NCI-H187 (cell line): ENCODE data around the gene MPHOSPH9.

Experiments used
- DNase-seq, 2 experiments: peaks; one replicate each; lab custom pipeline; 2025; lab: John Stamatoyannopoulos, UW

MPHOSPH9 gene

DNA sequence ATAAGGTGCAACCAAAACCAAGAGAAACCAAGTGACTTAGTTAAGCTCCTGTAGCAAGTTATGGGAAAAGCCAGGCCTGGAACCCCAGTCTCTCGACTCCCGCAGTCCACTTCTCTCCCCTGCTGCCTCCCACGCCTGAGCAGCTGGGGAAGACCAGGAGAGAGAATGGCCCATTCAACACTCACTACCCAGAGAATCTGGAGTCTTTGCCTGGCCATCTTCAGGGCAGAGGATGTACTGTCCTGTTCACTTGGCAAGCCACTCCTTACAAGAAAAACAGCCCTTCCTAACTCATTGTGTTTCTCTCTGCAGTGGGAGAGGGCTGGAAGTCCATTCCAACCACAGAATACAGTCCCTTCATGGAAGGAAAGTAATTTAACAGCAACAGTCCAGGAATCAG lies 83.9 kb downstream of the MPHOSPH9 start:
- DNase-seq = no peak

DNA sequence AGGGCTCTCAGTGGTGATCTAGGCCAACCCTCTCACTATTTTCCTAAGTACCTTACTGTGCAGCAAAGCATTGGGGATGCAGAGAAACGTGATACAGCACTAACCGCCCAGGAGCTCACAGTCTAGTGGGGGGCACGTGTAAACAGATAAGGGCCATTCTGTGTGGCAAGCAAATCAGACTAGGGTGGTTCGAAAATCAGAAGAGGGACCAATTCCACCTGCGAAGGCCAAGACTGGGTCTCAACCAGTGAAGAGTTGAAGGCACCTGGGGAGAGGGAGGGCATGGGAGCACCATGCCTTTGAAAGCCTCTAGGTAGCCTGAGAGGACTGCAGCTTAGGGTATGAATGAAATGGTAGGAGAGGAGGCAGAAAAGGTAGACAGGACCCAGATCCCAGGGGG lies 84.3 kb downstream of the MPHOSPH9 start:
- DNase-seq = no peak

DNA sequence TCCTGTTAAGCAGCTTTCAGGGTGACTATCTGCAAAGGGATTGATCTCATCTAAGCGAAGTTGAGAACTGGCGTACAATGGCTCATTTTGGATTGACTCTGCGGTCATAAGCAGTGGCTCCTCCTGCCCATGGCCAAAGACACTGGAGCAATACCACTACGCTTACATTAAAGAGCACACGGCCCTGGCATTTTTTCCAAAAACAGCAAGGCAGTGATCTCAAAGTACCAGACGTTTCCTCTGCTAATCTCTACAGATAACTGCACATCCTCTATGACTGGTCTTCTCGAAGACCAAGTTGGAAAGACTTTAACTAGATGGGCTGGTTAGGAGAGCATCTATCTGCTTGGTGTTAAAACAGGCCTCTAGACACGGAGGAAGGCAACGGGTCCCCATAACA lies 84.7 kb downstream of the MPHOSPH9 start:
- no peak for DNase-seq

DNA sequence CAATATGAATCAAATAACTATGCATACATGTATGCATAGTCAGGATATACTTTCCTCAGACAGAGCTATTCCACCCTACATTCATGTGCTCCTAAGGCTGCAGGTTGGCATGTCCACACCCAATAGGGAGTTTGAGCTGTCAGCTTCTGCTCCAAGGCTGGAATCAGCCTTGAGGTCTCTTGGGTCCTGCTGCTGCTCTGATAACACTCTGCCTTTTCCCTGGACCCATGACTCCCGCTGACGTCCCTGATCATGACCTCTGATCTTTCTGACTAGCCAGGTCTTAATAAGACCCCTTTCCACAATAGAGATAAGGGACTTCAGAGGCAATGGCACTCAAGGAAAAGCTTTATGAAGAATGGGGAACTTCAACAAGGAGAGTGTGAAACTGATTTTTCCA lies 87.7 kb downstream of the MPHOSPH9 start:
- DNase-seq = no peak

DNA sequence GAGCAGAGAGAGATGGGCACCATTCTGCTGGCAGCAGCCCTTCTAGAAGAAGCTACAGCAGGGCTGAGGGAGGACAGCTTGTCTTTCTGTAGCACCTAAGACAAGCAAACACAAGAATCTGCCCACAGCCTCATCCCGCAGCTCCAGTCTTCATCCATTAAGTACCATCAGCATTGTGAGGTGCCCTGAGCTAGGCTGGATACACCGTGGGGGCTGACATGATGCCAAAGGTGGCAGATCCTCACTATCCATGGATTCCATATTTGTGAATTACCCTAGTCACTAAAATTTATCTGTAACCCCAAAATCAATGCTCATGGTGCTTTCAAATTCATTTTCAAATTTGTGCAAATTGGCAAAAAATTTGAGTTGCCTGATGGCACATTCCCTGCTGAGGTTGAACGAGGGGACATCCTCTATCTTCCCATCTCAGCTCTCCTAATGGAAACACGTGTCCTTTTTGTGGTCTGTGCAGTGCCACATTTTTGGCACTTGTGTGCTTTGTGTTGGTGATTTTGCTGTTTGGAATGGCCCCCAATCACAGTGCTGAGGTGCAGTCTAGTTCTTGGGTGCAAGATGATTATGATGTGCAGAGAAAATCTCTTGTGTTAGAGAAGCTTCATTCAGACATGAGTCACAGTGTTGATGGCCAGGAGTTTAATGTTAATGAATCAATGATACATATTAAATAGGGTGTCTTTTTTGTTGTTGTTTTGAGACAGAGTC lies 89.0 kb downstream of the MPHOSPH9 start:
- no peak for DNase-seq

DNA sequence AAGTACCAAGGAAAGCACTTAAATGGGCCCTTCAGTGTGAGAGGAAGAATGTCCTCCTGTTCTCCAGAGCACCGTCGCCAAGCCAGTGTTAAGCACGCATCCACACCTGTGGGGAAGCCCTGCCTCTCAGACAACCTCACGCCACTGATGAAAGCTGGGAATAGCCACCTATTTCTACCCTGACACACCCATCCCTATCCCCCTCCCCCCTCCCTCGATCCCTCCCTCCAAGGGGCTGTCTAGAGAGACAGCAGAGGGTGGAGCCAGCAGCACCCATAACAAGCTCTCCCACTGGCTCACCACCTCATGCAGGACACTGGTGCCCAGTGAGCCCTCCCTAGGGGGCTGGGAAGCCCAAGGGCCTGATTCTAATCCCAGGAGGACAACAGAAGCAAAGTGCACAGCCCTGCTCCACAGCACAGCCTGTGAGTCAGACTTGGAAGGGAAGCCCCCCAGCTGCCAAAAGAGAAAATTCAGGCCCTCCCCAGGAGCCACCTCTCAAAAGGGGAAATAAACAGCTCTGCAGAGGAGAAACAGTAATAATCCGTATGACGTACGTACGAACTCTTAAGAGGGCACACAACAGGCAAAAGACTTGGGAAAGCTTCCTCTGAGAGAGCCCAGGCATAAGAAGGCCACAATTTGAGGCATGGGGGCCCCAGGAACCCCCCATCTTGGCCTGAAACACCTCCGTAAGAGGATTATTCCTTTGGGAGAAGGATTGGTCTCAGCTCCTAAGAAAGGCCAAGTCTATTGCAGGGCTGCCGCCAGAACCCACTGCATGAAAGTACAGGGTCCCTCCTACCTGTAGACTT lies 89.8 kb downstream of the MPHOSPH9 start:
- DNase-seq = peak in 1 of 2 experiments; percentile 83

DNA sequence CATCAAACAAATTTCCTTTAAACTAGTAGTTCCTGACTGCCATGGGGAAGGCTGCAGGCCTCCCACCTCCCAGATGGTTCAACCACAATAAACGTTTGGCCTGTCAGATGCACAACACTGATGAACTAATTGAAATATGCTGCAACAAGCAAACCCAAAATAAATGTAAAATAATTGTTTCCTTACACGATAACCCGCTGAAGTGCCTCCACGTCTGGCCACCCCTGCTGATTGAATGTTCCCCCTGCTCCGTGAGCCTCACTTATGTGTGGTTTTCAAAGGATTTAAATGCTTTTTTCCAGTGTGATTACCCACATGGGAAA lies 90.5 kb downstream of the MPHOSPH9 start:
- DNase-seq = no peak

DNA sequence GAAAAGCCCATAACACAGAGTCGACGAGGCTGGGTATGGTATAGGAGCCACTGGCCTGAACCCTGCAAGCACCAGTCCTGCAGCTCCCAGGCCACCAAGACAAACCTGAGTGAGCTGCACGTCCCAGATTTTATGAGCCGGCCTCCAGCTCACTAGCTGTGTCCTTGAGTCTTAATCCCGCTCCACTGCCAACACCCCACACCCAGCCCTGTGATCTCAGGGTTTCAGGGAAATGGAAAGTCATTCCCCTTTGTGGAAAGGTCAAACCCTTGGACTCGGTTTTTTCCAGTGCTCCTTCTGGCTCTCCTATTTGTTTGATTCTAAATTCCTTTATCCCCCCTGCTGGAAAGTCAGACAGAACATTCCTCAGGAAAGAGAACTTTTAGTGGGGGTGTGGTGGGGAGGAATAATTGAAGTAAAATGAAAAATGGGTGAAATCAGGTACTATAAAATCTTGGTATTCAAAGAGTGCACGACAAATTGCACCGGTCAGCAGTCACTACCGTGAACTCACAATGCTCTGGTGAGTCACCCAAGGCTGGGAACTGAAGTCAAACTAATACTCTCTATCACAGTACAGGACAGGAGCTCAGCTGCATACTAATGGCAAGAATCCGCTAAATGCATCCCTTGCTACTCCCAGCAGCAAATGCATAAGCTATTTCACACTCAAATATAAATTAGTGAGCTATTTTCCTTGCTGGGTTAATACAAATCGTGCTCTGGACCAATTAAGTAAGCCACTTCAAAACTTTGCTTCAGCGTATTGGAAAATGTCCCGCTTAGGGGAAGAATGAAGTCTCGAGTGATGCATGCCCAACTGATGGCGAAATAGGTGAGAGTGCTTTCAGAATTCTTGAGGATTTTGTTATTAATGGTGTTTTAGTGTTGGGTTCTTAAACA lies 91.1 kb downstream of the MPHOSPH9 start:
- DNase-seq = no peak

DNA sequence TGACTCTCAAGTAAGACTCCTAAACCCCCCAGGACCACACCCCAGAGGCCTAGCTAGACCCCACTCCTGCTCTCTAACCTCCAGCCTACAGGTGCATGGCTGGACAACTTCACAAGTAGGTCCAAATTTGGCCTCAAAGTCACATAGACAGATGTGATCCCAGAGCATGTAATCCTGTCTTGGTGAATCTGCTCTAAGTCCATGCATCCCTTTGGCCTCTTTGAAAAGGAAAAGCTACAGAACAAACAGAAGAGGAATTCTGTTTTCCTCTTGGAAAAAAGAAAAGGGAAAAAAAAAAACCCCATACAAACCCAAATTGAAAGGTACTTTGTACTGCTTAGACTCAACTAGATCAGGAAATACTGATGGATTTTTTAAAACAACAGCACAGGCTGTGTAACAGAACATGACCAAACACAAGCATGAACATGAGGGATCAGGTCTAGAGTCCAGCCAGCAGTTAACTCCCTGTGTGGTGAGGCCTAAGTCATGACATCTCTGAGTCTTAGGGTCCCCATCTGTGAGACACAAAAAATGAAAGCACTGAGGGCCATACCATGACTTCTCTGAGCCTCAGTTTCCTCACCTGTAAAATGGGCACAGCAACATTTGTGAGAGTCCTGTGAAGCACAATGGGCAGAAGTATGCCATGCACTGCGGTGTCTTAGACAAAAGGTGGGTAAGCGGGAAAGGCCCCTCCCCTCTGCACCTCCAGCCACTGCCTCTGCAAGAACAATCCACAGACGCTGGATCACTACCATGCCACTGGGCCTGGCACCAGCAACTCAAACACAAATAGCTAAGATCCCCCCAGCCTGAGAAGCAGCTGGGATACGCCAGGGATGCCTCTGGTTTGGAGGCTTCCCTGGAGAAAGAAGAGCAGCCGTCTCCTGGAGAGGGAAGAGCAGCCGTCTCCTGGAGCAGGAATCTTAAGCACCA lies 92.0 kb downstream of the MPHOSPH9 start:
- no peak for DNase-seq

DNA sequence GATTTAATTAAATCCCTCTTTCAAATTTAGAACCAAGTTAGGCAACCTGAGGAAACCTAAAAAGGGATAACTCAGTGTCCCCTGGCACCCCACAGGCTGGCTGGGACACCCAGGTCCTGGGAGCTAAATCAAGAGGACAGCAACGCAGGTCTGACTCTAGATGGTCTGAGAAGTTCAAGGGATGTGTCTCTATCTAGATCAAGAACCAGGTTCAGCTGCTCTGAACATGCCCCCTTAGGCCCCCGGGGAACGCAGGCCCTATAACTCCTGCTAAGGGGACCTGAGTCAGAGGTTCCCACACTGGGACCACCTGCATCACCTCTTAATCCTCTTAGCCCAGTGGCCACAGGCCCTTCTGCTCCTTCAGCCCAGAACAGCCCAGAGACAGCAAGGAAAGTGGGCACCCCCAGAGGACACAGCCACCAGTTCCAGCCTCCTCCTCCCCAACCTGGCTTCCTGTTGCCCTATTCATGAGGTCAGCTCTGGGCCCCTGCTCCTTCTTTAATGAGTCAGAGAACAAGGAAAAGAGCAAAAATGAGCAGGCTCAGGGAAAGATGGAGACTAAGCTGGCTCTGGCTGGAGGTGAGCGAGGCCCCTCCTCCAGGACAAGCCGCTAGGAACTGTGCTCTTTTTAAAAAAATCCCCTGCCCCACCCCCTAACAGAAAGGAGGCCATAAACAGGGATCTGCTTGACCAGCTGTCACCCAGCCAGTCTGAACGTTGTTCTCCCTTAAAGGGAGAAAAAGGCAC lies 92.8 kb downstream of the MPHOSPH9 start:
- DNase-seq = no peak

DNA sequence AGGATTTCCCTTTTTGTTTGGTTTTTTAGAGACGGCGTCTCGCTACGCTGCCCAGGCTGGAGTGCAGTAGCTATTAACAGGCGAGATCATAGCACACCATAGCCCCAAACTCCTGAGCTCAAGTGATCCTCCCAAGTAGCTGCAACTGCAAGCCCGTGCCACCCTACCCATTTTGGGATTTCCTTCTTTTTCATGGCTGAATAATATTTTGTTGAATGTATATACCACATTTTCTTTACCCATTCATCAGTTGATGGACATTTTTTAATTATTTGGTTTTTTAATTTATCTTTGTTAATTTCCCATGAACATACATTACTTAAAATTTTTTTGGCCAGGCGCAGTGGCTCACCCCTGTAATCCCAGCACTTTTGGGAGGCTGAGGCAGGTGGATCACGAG lies 97.3 kb downstream of the MPHOSPH9 start:
- DNase-seq = no peak

DNA sequence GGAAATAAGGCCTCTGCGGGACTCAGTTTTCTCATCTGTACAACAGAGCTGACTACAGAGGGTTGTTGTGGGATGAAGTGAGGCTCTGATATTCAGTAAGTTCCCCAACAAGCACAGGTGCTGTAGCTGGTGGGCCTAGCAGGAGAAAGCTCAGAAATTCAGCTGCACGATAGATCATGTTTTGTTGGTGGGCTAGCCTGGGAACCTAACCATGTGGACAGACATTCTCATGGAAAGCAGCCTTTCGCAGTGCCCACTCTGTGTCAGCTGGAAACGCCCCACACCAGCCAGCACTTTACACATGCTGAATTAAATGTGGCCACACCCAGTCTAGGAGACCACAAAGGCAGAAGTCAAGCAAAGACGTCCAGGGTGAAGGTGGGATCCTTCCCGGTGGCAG lies 98.1 kb downstream of the MPHOSPH9 start:
- DNase-seq = no peak

DNA sequence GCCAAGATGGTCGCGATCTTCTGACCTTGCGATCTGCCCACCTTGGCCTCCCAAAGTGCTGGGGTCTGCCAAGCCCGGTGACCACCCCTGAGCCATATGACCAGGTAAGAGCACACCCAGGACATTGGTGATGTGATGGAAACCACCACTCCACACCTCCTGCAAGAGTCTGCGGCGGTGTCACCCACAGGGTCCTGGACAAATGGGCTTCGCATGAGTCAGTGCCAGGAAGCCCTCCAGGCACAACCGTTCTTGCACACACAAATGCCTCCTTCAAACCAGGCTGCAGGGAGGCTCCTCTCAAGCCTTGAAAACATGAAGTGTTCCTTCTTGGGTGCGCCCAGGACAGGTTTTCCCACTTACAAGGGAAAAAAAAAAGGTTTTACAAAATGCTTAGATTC lies 98.7 kb downstream of the MPHOSPH9 start:
- no peak for DNase-seq

DNA sequence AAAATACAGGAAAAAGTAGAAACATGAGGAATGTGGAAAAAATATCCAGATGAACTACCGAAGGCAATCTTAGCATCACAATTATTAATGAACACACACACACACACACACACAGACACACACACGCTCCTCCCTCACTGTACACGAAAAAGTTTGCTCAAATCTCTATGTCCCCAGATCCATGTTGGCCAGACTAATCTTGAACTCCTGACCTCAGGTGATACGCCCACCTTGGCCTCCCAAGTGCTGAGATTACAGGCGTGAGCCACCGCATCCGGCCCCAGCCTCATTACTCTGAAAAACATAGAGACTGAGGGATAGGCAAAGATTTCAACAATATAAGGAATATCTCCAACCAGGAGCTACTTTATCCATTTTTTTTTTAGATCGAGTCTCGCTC lies 99.2 kb downstream of the MPHOSPH9 start:
- no peak for DNase-seq

DNA sequence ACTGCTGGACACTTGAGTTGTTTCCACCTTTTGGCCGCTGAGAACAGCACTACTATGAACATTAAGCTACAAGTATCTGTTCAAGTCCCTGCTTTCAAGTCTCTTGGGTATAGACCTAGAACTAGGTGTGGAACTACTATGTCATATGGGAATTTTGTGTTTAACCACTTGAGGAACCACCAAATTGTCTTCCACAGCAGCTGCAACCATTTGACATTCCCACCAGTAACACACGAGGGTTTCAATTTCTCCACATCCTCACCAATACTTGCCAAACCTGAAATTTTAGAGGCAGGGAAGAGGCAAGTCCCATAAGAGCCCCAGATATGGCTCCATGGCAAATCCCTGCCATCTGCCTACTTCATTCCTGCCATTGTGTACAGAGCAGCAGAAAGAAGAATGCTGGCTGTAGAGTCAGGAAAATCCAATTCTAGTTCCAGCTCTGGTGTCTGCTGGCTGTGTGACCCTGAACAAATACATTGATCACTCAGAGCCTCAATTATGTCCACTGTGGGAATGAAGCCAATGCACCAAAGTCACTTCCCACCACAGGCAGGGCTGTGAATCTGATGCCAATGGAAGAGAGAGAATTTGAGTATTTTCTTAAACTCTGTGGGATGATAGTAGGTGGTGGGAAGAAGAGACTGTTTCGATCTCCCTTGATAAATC lies 99.9 kb downstream of the MPHOSPH9 start:
- DNase-seq = no peak

DNA sequence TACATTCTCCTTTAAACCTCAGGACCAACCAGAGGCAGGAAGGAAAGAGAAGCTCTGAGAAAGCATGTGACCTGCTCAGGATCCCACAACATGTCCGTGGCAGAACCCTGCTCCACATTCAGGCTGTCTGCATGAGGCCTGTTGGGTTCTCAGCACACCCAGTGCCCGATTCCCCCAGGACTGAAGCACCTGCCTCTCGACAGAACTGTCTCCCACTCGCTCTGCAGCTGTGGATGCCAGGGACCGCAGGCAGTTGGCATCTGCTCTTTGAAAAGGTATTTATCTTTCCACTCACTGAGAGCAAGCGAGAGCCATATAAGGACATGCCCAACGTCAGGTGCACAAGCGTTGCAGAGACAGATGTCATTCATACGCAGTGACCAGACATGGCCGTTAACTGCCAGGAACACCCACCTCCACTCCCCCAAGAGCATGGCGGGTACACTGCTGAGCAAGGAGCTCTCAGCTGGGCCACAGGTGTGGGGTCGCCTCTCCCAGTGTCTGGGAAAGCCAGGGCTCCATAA lies 101.0 kb downstream of the MPHOSPH9 start:
- peak; percentile 92 to 97 for DNase-seq

DNA sequence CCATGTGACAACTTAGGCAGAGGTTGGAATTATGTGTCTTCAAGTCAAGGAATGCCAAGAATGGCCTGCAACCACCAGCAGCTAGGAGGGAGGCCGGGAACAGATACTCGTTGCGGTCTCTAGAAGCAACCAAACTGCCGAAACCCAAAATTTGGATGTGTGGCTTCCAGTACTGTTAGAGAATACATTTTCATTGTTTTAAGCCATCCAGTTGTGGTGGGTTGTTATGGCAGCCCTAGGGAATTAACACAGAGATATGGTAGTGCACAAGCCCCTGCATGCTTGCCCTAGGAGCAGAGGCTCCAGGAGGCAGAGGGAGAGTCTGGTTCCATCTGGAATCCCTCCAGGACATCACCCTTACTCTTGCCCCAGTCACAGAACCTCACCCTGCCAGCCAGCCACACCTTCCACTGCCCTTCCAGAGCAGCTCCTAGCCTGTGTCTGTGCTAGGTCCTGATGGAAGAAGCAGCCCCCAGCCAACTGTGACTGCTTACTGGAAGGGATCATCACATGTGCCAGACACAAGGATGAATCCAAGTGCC lies 101.6 kb downstream of the MPHOSPH9 start:
- DNase-seq = no peak

DNA sequence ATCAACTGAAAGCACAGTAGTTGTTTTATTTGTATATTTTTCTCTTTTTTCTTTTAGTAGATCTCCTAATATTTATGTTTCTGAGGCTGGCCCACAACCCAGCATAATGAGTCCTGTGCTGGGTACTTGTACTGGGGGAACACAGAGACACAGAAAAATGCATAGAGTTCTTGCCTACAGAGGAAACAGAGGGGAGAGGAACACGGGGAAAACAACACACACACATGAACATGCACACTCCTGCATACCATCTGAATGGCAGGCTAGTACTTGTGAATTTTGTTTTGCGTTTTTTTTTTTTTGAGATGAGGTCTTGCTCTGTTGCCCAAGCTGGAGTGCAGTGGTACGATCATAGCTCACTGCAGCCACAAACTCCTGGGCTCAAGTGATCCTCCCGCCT lies 103.3 kb downstream of the MPHOSPH9 start:
- no peak for DNase-seq

DNA sequence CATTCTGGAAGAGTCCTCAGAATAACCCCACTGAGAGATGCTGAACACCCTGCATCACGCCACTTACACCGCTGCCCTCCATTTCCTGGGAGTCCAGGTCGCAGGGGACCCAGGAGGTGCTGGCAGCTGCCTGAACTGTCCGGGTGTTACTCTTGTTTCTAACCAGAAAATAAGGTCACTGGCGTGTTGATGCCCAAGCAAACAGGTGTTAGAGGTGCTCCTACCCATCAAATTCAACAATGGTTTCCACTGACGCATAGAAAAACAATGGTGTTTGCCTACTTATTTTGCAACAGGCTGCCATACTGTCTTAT lies 105.8 kb downstream of the MPHOSPH9 start:
- DNase-seq = no peak
